ENCODE measurements around the gene POLR3B.

DNA sequence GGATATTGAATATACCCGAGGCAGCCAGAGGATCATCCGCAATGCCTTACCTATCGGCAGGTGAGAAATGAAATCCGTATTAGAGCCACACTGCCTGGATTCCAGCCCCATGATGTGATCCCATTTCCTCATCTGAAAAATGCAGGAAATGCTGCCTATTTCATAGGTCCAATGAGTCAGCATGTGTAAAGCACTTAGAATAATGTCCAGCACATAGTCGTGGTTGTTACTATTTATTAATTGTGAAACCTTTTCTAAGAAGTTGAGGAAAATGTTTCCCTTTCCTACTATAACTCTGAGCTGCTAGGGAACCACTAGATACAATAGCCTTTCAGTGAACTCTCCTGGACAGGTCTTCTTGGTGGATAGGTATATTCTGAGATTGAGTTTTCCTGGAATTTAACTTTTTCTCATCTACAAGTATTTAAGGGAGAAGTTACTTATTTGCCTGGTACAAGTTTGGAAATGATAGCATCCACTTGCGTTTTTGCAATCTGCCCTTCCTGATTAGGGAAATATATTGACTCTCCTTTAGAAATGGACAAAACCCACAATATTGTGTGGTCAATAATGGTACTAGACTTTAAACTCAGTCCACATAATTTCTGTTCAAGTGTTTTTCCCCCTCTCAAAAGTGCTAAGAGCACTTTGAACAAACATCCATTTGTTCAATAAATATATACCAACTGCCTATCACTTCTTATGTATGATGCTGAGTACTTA, 12.2 kb downstream of the POLR3B start:
- TF ChIP-seq POLR2A (IDR thresholded peaks at IDR 0.05; ENCODE audit: low read length) (no peak), GATA1 (IDR thresholded peaks at IDR 0.05; ENCODE audit: low read depth, low read length) (no peak)
